ENCODE measurements around the gene MRPL32. TPM values are rescaled to one million over a fixed set of nuclear protein-coding genes. Genes with fewer than 3 reads are reported as not detected.

MRPL32 gene
- total and polyA plus RNA-seq, 9 donors = 38.8 to 75.0 (median 49.0) TPM

DNA sequence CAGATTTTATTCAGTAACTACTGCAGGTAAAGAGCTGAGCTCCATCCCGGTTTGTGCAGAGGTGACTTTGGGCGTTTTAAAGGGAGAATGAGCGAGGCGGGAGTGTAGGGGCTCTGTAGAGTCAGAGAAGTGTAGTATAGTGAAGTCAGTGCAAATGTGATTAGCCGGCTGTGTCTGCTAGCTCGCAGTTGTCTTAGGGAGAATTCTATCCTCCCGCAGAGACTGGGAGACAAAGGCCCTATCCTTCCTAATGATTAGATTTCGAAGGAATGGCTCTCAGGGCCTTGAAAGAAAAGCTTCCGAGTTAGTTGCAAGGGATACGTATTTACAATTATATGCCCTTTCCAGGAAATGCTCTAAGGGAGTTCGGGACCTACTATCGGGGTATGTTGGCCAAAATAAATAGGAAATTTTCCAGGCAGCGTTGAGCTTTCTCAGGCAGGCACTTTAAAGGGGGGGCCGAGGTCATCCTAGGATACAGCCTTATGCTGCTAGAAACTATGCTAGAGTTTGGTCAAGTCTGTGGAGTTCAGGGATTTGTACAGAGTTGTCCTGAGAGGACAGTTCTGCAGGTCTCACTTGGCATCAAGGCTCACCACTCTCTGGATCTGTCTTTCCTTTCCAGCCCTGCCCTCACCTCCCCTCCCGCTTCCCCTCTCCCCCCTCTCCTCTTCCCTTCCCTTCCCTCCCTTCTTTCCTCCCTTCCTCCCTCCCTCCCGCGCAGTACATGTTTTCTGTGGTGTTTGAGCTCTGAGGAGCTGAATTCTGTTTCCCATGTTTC, 825 bp downstream of the MRPL32 start:
- H3K27me3 ChIP-seq = no peaks in the 10 kb centered on the region
- peak overlapping the region; percentile 77 for H3K4me3 ChIP-seq
- no peaks in the 10 kb centered on the region for H3K36me3 ChIP-seq
- WGBS, 3 donors = 1% methylated on average over 17 of the region's 17 CpGs
- intact Hi-C loops (cut with DNase I) = no loop called here
- TF ChIP-seq, protein P1, sequence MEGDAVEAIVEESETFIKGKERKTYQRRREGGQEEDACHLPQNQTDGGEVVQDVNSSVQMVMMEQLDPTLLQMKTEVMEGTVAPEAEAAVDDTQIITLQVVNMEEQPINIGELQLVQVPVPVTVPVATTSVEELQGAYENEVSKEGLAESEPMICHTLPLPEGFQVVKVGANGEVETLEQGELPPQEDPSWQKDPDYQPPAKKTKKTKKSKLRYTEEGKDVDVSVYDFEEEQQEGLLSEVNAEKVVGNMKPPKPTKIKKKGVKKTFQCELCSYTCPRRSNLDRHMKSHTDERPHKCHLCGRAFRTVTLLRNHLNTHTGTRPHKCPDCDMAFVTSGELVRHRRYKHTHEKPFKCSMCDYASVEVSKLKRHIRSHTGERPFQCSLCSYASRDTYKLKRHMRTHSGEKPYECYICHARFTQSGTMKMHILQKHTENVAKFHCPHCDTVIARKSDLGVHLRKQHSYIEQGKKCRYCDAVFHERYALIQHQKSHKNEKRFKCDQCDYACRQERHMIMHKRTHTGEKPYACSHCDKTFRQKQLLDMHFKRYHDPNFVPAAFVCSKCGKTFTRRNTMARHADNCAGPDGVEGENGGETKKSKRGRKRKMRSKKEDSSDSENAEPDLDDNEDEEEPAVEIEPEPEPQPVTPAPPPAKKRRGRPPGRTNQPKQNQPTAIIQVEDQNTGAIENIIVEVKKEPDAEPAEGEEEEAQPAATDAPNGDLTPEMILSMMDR (IDR thresholded peaks at IDR 0.05) = no peak
- no peak for TF ChIP-seq POLR2A (IDR thresholded peaks at IDR 0.05)
- TF ChIP-seq EP300 (IDR thresholded peaks at IDR 0.05) = no peak
- no peaks in the 10 kb centered on the region for H3K9me3 ChIP-seq
- peak overlapping the region; percentile 27 to 59 for H3K27ac ChIP-seq
- H3K4me1 ChIP-seq (ENCODE audit: insufficient read depth) = peaks cover 15% of the 10 kb centered on the region
- no peak for DNase-seq

DNA sequence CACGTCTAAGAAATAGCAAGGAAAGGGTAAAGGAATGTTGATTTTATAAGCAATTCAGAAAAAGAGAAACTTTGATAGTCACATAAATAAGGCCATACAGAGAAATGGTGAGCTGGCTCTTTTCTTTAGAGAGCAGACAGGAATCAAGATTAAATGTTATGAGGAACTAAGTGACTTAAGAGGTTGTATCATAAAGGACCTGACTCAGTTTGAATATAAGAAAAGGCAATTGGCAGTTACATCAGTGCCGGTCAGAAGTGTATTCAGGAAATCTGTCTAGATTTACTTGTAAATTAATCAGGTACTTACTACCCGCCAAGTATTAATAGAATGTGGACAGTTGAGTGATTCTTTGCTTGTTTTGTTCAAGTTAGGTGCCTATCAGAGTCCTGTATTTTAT, 2.1 kb downstream of the MRPL32 start:
- H3K36me3 ChIP-seq = no peaks in the 10 kb centered on the region
- TF ChIP-seq, protein P1 (IDR thresholded peaks at IDR 0.05) = no peak
- TF ChIP-seq EP300 (IDR thresholded peaks at IDR 0.05) (no peak), POLR2A (IDR thresholded peaks at IDR 0.05) (no peak)
- intact Hi-C loops (cut with DNase I) = no loop called here

DNA sequence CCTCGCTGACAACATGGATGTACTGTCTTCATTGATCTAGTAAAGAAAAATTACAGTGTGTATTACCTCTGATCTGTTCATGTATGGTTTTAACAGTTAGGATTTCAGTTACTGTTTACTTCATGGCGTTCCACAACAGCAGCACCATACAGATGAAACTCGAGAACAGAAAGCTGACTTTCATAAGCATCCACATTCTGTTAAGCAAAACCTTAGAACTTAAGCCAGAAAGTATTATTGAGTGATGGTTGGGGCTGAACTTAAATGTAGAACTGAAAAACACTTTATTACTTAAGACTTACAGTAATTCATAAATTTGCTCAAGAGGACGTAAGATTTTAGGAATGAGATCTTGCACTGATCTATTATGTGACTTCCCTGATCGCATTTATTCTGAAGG, 3.7 kb downstream of the MRPL32 start:
- H3K4me1 ChIP-seq (ENCODE audit: insufficient read depth) = peaks cover 5% of the 10 kb centered on the region
- H3K36me3 ChIP-seq = no peaks in the 10 kb centered on the region
- 85 to 91% (median 90%) methylated on average over 5 of the region's 5 CpGs for WGBS, 3 donors
- H3K27ac ChIP-seq = no peak overlapping the region
- H3K27me3 ChIP-seq = no peaks in the 10 kb centered on the region
- H3K4me3 ChIP-seq = no peak overlapping the region
- no peak for TF ChIP-seq POLR2A (IDR thresholded peaks at IDR 0.05)
- TF ChIP-seq, protein P1 (IDR thresholded peaks at IDR 0.05) = no peak
- no peak for TF ChIP-seq EP300 (IDR thresholded peaks at IDR 0.05)
- intact Hi-C loops (cut with DNase I) = no loop called here
- H3K9me3 ChIP-seq = no peaks in the 10 kb centered on the region
- no peak for DNase-seq

More for the DNA sequence above, 2.1 kb downstream of the MRPL32 start:
- no peak for DNase-seq
- no peak overlapping the region for H3K27ac ChIP-seq
- WGBS, 3 donors = 68 to 74% (median 72%) methylated on average over 3 of the region's 3 CpGs
- no peak overlapping the region for H3K4me3 ChIP-seq
- H3K4me1 ChIP-seq (ENCODE audit: insufficient read depth) = peaks cover 15% of the 10 kb centered on the region
- no peaks in the 10 kb centered on the region for H3K27me3 ChIP-seq
- H3K9me3 ChIP-seq = no peaks in the 10 kb centered on the region

DNA sequence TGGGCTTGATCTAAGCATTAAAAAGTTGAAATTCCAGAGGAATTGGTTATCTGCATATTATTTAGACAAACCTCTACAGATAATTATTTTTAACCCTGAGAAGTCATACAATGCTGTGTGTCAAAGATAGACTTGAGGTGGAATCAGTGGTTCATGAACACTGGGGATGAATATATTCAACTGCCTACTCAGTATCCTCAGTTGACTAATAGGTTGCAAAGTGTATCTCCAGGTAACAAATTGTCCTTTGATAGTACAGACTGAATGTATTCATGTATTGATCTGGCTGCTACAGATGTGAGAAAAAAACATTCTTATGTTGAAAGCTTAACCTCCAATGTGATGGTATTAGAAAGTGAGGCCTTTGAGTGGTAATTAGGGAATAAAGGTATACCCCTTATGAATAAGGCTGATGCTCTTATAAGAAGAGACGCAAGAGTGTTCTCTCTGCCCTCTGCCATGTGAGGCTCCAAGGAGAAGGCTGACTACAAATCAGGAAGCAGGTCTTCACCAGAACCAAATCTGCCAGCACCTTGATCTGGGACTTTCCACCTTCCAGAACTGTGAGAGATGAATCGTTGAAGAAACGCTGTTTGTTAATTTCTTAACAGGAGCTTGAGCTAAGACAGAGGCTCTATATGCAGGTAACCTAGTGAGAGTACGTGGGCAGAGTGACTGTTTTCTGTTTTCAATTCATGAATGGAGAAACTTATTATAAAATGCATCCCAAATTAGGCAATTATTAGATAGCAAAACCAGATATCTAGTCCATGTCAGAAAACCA, 7.5 kb downstream of the MRPL32 start:
- Histone ChIP-seq H3K36me3 (no peaks in the 10 kb centered on the region), H3K27me3 (no peaks in the 10 kb centered on the region), H3K9me3 (no peaks in the 10 kb centered on the region), H3K4me1 (ENCODE audit: insufficient read depth) (no peaks in the 10 kb centered on the region), H3K4me3 (no peak overlapping the region), H3K27ac (no peak overlapping the region)
- no peak for DNase-seq
- TF ChIP-seq, protein P1 (IDR thresholded peaks at IDR 0.05) = no peak
- TF ChIP-seq POLR2A (IDR thresholded peaks at IDR 0.05) = no peak
- TF ChIP-seq EP300 (IDR thresholded peaks at IDR 0.05) = no peak
- WGBS, 3 donors = 81 to 91% (median 88%) methylated on average over 4 of the region's 4 CpGs
- intact Hi-C loops (cut with DNase I) = loop anchor here in 3 of 4 donors (5.0 to 10.0 kb wide), 4 partner anchors 323 to 775 kb away; no protein-coding TSS in a partner anchor

Measured in ovary (tissue), 9 donors.